Myocyte (in vitro differentiated cells): ENCODE results near the gene LUM. TPM values are rescaled to one million over a fixed set of nuclear protein-coding genes. Genes with fewer than 3 reads are reported as not detected.
"Not testable (repeated sequence)": the region's sequence is repeated elsewhere in the genome, so short reads cannot be mapped to it uniquely, and the experiment has no call there.

Source experiments
- DNase-seq: peaks from one replicate; pipeline ENCODE4 v3.0.0-alpha.2; 2012; ENCODE audit warnings: low read depth
- total RNA-seq: library from RNA; depleted of rRNA; stranded (reverse); fragments of >200 nt; gene quantifications from 2 replicates; pipeline ENCODE4 v1.2.3, GENCODE V29; 2014

LUM gene
- total RNA-seq, 1 donor from 2014 or later: 147 TPM

- DNase-seq: no peak
Measured at GRCh38 chr12:91110311-91110924, 876 bp downstream of the LUM start.

- no peak for DNase-seq
Measured at GRCh38 chr12:91109581-91110310, 1.5 kb downstream of the LUM start.

- peak; percentile 68 for DNase-seq
Measured at GRCh38 chr12:91109148-91109564, 2.1 kb downstream of the LUM start.

- DNase-seq: no peak
Measured at GRCh38 chr12:91108196-91108755, 3.0 kb downstream of the LUM start.

GRCh38 chr12:91106283-91106682 lies 5.0 kb downstream of the LUM start:
- DNase-seq: no peak

- DNase-seq: no peak
Measured at GRCh38 chr12:91105807-91106206, 5.5 kb downstream of the LUM start.

- no peak for DNase-seq
Measured at GRCh38 chr12:91104812-91105466, 6.4 kb downstream of the LUM start.

GRCh38 chr12:91103624-91104023 lies 7.7 kb downstream of the LUM start:
- DNase-seq: no peak

GRCh38 chr12:91103101-91103500 lies 8.2 kb downstream of the LUM start:
- no peak for DNase-seq

GRCh38 chr12:91100906-91101305 lies 10.4 kb downstream of the LUM start:
- no peak for DNase-seq

GRCh38 chr12:91099836-91100235 lies 11.5 kb downstream of the LUM start:
- DNase-seq: no peak

GRCh38 chr12:91099341-91099740 lies 12.0 kb downstream of the LUM start:
- no peak for DNase-seq

GRCh38 chr12:91098941-91099340 lies 12.4 kb downstream of the LUM start:
- peak; percentile 86 for DNase-seq

- no peak for DNase-seq
Measured at GRCh38 chr12:91098461-91098860, 12.8 kb downstream of the LUM start.

GRCh38 chr12:91094957-91095356 lies 16.3 kb downstream of the LUM start:
- DNase-seq: no peak

GRCh38 chr12:91094032-91094662 lies 17.1 kb downstream of the LUM start:
- DNase-seq: no peak

- DNase-seq: no peak
Measured at GRCh38 chr12:91093341-91093740, 18.0 kb downstream of the LUM start.

- no peak for DNase-seq
Measured at GRCh38 chr12:91091916-91092715, 19.2 kb downstream of the LUM start.

GRCh38 chr12:91089953-91090352 lies 21.3 kb downstream of the LUM start:
- not testable (repeated sequence) for DNase-seq

GRCh38 chr12:91080041-91080440 lies 31.3 kb downstream of the LUM start:
- DNase-seq: no peak

- no peak for DNase-seq
Measured at GRCh38 chr12:91078501-91078900, 32.8 kb downstream of the LUM start.
